DOHH2 (cell line): ENCODE measurements around the gene NPTX2.

ENCODE experiments used
- H3F3A ChIP-seq: fragments of 200-600 bp; sonication (generic), shearing (Covaris generic); 2 replicates; pipeline ENCODE4 v1.6.0; 2016; ENCODE audit warnings: antibody characterized with exemption, mild to moderate bottlenecking; ENCODE audit not compliant: control insufficient read depth, insufficient read depth
- H3K27ac ChIP-seq: fragments of 200-600 bp; sonication (generic); 2 replicates; pipeline ENCODE4 v1.5.1; 2014; ENCODE audit warnings: low read depth, mild to moderate bottlenecking, low read length, moderate library complexity
- H3K27me3 ChIP-seq: fragments of 200-600 bp; sonication (generic); 2 replicates; pipeline ENCODE4 v1.6.1; 2014; ENCODE audit warnings: mild to moderate bottlenecking, low read length, mixed read lengths; ENCODE audit not compliant: control insufficient read depth
- H3K36me3 ChIP-seq: fragments of 200-600 bp; sonication (generic); 2 replicates; pipeline ENCODE4 v1.6.1; 2014; ENCODE audit warnings: mild to moderate bottlenecking, low read length, moderate library complexity, mixed read lengths; ENCODE audit not compliant: control insufficient read depth
- H3K4me1 ChIP-seq: fragments of 200-600 bp; sonication (generic); 2 replicates; pipeline ENCODE4 v1.6.1; 2014; ENCODE audit warnings: mild to moderate bottlenecking, low read length, mixed read lengths; ENCODE audit not compliant: control insufficient read depth
- H3K4me2 ChIP-seq: fragments of 200-600 bp; sonication (generic); 2 replicates; pipeline ENCODE4 v1.6.0; 2014; ENCODE audit warnings: mild to moderate bottlenecking, low read length, moderate library complexity
- H3K4me3 ChIP-seq: fragments of 200-600 bp; sonication (generic); 2 replicates; pipeline ENCODE4 v1.5.1; 2014; ENCODE audit warnings: mild to moderate bottlenecking, low read length, mixed read lengths
- H3K79me2 ChIP-seq: fragments of 200-600 bp; sonication (generic); 2 replicates; pipeline ENCODE4 v1.6.1; 2014; ENCODE audit warnings: mild to moderate bottlenecking, low read length, mixed read lengths; ENCODE audit not compliant: control insufficient read depth
- H3K9me2 ChIP-seq: fragments of 200-600 bp; sonication (generic); replicated peaks from 2 replicates; pipeline ENCODE4 v1.6.1; 2014; ENCODE audit warnings: mild to moderate bottlenecking, low read length, mixed read lengths; ENCODE audit not compliant: control insufficient read depth
- H3K9me3 ChIP-seq: fragments of 200-600 bp; sonication (generic); 2 replicates; pipeline ENCODE4 v1.6.1; 2014; ENCODE audit warnings: antibody characterized with exemption, low read length, mixed read lengths; ENCODE audit not compliant: control insufficient read depth, insufficient read depth
- H4K20me1 ChIP-seq: fragments of 200-600 bp; sonication (generic); 2 replicates; pipeline ENCODE4 v1.6.0; 2014; ENCODE audit warnings: low read depth, mild to moderate bottlenecking, antibody characterized with exemption, low read length, moderate library complexity; ENCODE audit not compliant: control insufficient read depth, insufficient read depth
- CTCF ChIP-seq: fragments of 200-600 bp; sonication (generic); IDR thresholded peaks from one replicate; pipeline ENCODE4 v1.5.1; 2014; ENCODE audit warnings: antibody characterized with exemption, mild to moderate bottlenecking, low read depth, low read length; ENCODE audit not compliant: poor library complexity, severe bottlenecking
- EZH2phosphoT487 ChIP-seq: fragments of 200-600 bp; sonication (generic); IDR thresholded peaks from 2 replicates; pipeline ENCODE4 v1.6.1; 2017; ENCODE audit warnings: borderline replicate concordance, mild to moderate bottlenecking, antibody characterized with exemption, low read length, moderate library complexity, mixed read lengths

The NPTX2 gene

GRCh38 chr7:98617051-98617959, at the start of gene NPTX2:
NPTX2 (plus strand) TSS chr7:98617285; CDS start chr7:98617462, 177 bp downstream.
- Histone ChIP-seq H3K4me2 (no peak within 1 kb of the TSS), H4K20me1 (no peaks in the 10 kb centered on the region), H3K27ac (no peak within 1 kb of the TSS), H3K79me2 (no peaks in the 10 kb centered on the region), H3K4me1 (peaks cover 4% of the 10 kb centered on the region), H3K9me2 (no peaks in the 10 kb centered on the region), H3F3A (no peaks in the 10 kb centered on the region), H3K27me3 (peaks cover 29% of the 10 kb centered on the region), H3K9me3 (no peaks in the 10 kb centered on the region), H3K36me3 (no peaks in the 10 kb centered on the region), H3K4me3 (no peak within 1 kb of the TSS)
- TF ChIP-seq CTCF (no peak), EZH2phosphoT487 (no peak)

- TF ChIP-seq EZH2phosphoT487 (no peak), CTCF (no peak)
- no peaks in the 10 kb centered on the region for H3K4me1 ChIP-seq
- no peak overlapping the region for H3K4me3 ChIP-seq
- no peaks in the 10 kb centered on the region for H4K20me1 ChIP-seq
- no peaks in the 10 kb centered on the region for H3K79me2 ChIP-seq
- no peaks in the 10 kb centered on the region for H3K9me2 ChIP-seq
- H3K9me3 ChIP-seq: peaks cover 7% of the 10 kb centered on the region; the same call in 1 of the 2 replicates
- no peaks in the 10 kb centered on the region for H3F3A ChIP-seq
- H3K27ac ChIP-seq: no peak overlapping the region
- H3K4me2 ChIP-seq: no peak overlapping the region
- H3K27me3 ChIP-seq: peaks cover 11% of the 10 kb centered on the region; the same call in 1 of the 2 replicates
- H3K36me3 ChIP-seq: no peaks in the 10 kb centered on the region
Measured at GRCh38 chr7:98567991-98568390, 49.1 kb upstream of the NPTX2 start.

GRCh38 chr7:98568891-98569290, 48.2 kb upstream of the NPTX2 start:
- Histone ChIP-seq H3K79me2 (no peaks in the 10 kb centered on the region), H3K36me3 (no peaks in the 10 kb centered on the region), H3K4me2 (no peak overlapping the region), H4K20me1 (no peaks in the 10 kb centered on the region), H3K4me1 (no peaks in the 10 kb centered on the region), H3K4me3 (no peak overlapping the region), H3F3A (no peaks in the 10 kb centered on the region), H3K27ac (no peak overlapping the region), H3K9me3 (peaks cover 7% of the 10 kb centered on the region; the same call in 1 of the 2 replicates), H3K9me2 (no peaks in the 10 kb centered on the region), H3K27me3 (peaks cover 11% of the 10 kb centered on the region; the same call in 1 of the 2 replicates)
- TF ChIP-seq EZH2phosphoT487 (no peak), CTCF (no peak)
